ENCODE measurements around the gene GDF15. TPM values are rescaled to one million over a fixed set of nuclear protein-coding genes. Genes with fewer than 3 reads are reported as not detected.
"Not testable (repeated sequence)": the region's sequence is repeated elsewhere in the genome, so short reads cannot be mapped to it uniquely, and the experiment has no call there.

GDF15 gene
- total RNA-seq, 2 experiments from 2014 or later, result not detected

DNA sequence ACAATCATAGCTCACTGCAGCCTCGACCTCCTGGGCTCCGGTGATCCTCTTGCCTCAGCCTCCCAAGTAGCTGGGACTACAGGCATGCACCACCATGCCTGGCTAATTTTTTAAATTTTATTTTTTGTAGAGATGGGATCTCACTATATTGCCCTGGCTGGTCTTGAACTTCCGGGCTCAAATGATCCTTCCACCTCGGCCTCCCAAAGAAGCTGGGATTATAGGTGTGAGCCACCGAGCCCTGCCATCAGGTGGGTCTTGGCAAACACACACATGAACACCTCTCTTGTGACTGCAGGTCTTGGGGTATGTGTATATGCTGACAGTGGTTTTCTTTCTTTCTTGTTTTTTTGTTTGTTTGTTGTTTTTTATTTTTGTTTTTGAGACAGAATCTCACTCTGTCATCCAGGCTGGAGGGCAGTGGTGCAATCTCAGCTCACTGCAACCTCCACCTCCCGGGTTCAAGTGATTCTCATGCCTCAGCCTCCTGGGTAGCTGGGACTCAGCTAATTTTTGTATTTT, 37.1 kb upstream of the GDF15 start:
- intact Hi-C loops (cut with micrococcal nuclease); H3K27me3 Mint-ChIP-seq; POLR2A ChIA-PET; H3K4me1 Mint-ChIP-seq (ENCODE audit: low read depth); H3K27ac Mint-ChIP-seq; H3K9me3 Mint-ChIP-seq; H3K4me3 Mint-ChIP-seq; DNase-seq: not testable (repeated sequence)
- H3K36me3 Mint-ChIP-seq, result peaks cover 15% of the 10 kb centered on the region
- CTCF ChIA-PET, result interaction anchor here (0.6 to 1.7 kb wide), 6 partner anchors 9 to 65 kb away, joined by 3 to 9 read pairs (median 4); no protein-coding TSS in a partner anchor

DNA sequence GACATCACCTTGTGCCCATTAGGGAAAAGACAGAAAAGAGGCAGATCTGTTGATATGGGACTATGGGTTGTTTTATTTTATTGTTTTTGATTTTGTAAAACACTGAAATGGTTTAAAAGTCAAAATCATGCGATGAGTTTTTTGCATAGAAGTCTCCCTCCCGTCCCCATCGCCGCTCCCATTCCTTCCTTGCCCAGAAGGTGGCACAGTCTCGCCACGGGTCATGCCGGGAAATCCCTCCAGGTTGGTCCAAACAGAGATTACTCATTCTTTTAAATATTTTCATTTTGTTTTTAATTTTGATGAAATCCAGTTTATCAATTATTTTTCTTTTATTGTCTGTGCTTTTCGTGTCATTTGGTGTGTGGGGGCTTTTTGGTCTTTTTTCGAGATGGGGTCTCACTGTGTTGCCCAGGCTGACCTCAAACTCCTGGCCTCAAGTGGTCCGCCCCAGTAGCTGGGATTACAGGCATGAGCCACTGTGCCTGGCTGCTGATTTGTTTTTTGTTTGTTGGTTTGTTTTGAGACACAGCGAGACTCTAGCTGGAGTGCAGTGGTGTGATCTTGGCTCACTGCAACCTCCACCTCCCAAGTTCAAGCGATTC, 36.3 kb upstream of the GDF15 start:
- CTCF ChIA-PET, result interaction anchor here (0.6 to 1.7 kb wide), 10 partner anchors 10 to 125 kb away, joined by 3 to 9 read pairs (median 4); partner anchors contain the start of gene PGPEP1
- intact Hi-C loops (cut with micrococcal nuclease), result no loop called here
- Mint-ChIP-seq H3K27me3 (no peaks in the 10 kb centered on the region), H3K36me3 (peaks cover 15% of the 10 kb centered on the region), H3K4me3 (no peak overlapping the region), H3K4me1 (ENCODE audit: low read depth) (no peaks in the 10 kb centered on the region), H3K9me3 (no peaks in the 10 kb centered on the region), H3K27ac (no peak overlapping the region)
- POLR2A ChIA-PET, result no interaction called here
- DNase-seq, result peak; percentile 64

DNA sequence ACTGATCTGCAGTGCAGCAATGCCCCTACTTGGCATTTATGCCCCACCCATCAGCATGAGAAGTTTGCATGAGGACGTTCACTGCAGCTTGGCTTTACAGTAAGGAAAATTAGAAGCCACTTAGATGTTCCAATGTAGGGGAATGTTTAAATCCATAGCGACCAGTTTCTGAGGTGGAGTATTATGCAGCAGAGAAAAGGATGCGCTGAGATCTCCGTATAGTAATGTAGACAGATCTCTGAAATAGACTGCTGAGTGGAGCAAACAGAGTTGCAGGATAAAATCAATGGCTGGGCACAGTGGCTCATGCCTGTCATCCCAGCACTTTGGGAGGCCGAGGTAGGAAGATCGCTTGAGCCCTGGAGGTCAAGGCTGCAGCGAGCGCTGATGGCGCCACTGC, 35.5 kb upstream of the GDF15 start:
- Mint-ChIP-seq H3K27ac (no peak overlapping the region), H3K27me3 (no peaks in the 10 kb centered on the region), H3K9me3 (no peaks in the 10 kb centered on the region), H3K36me3 (peaks cover 16% of the 10 kb centered on the region), H3K4me3 (no peak overlapping the region), H3K4me1 (ENCODE audit: low read depth) (no peaks in the 10 kb centered on the region)
- intact Hi-C loops (cut with micrococcal nuclease), result no loop called here
- ChIA-PET CTCF (interaction anchor here (0.9 to 1.6 kb wide), 4 partner anchors 11 to 60 kb away, joined by 3 to 6 read pairs (median 5); partner anchors contain the start of gene PGPEP1), POLR2A (no interaction called here)
- no peak for DNase-seq

DNA sequence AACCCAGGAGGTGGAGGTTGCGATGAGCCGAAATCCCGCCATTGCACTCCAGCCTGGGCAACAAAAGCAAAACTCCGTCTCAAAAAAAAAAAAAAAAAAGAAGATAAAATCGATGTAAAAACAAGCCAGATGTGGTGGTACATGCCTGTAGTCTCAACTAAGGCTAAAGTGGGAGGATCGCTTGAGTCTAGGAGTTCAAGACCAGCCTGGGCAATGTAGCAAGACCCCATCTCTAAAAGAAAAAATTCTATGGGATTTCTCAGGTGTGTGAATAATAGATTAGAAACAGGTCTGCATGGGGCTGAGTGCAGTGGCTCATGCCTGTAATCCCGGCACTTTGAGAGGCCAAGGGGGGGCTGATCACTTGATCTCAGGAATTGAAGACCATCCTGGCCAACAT, 34.4 kb upstream of the GDF15 start:
- H3K36me3 Mint-ChIP-seq, result peaks cover 18% of the 10 kb centered on the region
- intact Hi-C loops (cut with micrococcal nuclease), result no loop called here
- CTCF ChIA-PET, result no interaction called here

DNA sequence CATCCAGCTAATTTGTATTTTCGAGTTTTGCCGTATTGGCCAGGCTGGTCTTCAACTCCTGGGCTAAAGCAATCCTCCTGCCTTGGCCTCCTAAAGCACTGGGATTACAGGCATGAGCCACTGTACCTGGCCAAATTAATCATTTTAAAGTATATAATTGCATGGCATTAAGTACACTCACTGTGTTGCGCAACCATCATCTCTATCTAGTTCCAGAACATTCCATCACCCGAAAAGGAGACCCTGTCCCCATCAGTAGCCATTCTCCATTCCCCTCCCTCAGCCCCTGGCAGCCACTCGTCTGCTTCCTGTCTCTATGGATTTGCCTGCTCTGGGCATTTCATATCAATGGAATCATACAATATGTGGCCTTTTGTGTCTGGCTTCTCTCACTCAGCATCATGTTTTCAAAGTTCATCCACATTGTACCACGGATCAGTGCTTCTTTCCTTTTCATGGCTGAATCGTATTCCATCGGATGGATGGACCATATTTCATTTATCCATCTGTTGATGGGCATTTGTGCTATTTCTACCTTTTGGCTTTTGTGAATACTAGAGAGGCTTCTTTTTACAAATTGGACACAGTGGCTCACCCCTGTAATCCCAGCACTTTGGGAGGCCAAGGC, 32.5 kb upstream of the GDF15 start:
- no peak for DNase-seq
- Mint-ChIP-seq H3K4me1 (ENCODE audit: low read depth) (no peaks in the 10 kb centered on the region), H3K36me3 (peaks cover 29% of the 10 kb centered on the region), H3K9me3 (no peaks in the 10 kb centered on the region), H3K4me3 (no peak overlapping the region), H3K27ac (no peak overlapping the region), H3K27me3 (no peaks in the 10 kb centered on the region)
- intact Hi-C loops (cut with micrococcal nuclease), result no loop called here
- ChIA-PET POLR2A (no interaction called here), CTCF (interaction anchor here (1.5 kb wide), 1 partner anchor 24 kb away, joined by 4 read pairs; no protein-coding TSS in a partner anchor)

More for the DNA sequence above, 34.4 kb upstream of the GDF15 start:
- Mint-ChIP-seq H3K27ac (no peak overlapping the region), H3K4me3 (no peak overlapping the region), H3K4me1 (ENCODE audit: low read depth) (no peaks in the 10 kb centered on the region), H3K27me3 (no peaks in the 10 kb centered on the region), H3K9me3 (no peaks in the 10 kb centered on the region)
- POLR2A ChIA-PET, result no interaction called here
- DNase-seq, result no peak

DNA sequence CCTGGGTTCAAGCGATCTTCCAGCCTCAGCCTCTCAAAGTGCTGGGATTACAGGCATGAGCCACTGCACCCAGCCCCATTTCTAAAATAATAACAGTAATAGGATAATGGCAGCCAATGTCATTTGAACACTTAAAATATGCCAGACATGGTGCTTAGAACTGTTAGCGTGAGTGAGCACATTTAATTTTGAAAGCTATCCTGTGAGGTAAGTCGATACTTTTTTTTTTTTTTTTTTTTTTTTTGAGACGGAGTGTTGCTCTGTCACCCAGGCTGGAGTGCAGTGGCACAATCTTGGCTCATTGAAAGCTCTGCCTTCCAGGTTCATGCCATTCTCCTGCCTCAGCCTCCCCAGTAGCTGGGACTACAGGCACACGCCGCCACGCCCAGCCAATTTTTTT, 31.2 kb upstream of the GDF15 start:
- H3K27ac Mint-ChIP-seq; DNase-seq; intact Hi-C loops (cut with micrococcal nuclease); POLR2A ChIA-PET; H3K27me3 Mint-ChIP-seq; H3K9me3 Mint-ChIP-seq; H3K4me1 Mint-ChIP-seq (ENCODE audit: low read depth); H3K4me3 Mint-ChIP-seq: not testable (repeated sequence)
- H3K36me3 Mint-ChIP-seq, result peaks cover 31% of the 10 kb centered on the region
- CTCF ChIA-PET, result interaction anchor here (1.2 kb wide), 1 partner anchor 33 kb away, joined by 4 read pairs; no protein-coding TSS in a partner anchor

DNA sequence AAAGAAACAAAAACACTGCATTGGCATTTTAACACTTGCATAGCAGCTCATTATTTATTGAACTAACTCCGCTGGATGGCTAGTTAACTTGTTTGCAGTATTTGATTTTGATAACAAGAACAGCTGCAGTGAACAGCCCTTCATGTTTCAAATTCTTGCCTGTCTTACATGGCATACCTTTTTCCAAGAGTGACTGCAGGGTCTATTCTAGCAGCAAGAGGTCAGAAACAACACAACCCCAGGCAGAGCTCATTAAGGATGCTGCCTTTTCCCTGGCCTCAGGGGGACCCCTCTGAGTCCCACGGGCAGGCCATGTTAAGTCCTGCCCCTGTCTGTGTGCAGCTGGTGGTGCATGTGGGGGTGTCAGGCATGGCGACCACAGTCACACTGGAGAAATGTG, 28.9 kb upstream of the GDF15 start:
- ChIA-PET POLR2A (no interaction called here), CTCF (interaction anchor here (0.8 kb wide), 1 partner anchor 28 kb away, joined by 3 read pairs; no protein-coding TSS in a partner anchor)
- no peaks in the 10 kb centered on the region for H3K9me3 Mint-ChIP-seq
- no peak overlapping the region for H3K27ac Mint-ChIP-seq
- H3K4me1 Mint-ChIP-seq (ENCODE audit: low read depth), result no peaks in the 10 kb centered on the region
- DNase-seq, result no peak
- intact Hi-C loops (cut with micrococcal nuclease), result no loop called here
- H3K36me3 Mint-ChIP-seq, result peaks cover 35% of the 10 kb centered on the region
- H3K4me3 Mint-ChIP-seq, result no peak overlapping the region
- H3K27me3 Mint-ChIP-seq, result no peaks in the 10 kb centered on the region

DNA sequence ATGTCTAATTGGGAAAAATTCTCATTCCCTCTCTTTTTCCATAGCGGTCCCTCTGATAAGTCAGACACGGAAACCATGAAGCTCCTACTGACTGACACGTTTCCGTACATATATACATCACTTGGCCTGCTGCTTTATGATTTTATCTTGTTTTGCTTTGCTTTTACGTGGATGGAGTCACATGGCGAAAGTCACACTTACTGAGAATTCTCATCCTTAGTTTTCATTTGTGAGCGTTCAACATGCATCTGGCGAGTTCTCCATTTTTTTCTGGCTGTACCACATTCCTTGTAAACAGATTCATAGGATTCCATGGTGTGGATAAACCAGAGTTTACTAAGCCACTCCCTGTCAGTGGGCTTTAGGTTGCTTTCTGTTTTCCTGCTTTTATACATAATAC, 24.3 kb upstream of the GDF15 start:
- Mint-ChIP-seq H3K9me3 (no peaks in the 10 kb centered on the region), H3K4me1 (ENCODE audit: low read depth) (peaks cover 2% of the 10 kb centered on the region), H3K36me3 (peaks cover 48% of the 10 kb centered on the region), H3K4me3 (no peak overlapping the region), H3K27me3 (no peaks in the 10 kb centered on the region), H3K27ac (no peak overlapping the region)
- POLR2A ChIA-PET, result no interaction called here
- DNase-seq, result no peak
- CTCF ChIA-PET, result interaction anchor here (1.6 kb wide), 1 partner anchor 24 kb away, joined by 3 read pairs; the partner anchor contains the start of gene GDF15
- intact Hi-C loops (cut with micrococcal nuclease), result no loop called here

DNA sequence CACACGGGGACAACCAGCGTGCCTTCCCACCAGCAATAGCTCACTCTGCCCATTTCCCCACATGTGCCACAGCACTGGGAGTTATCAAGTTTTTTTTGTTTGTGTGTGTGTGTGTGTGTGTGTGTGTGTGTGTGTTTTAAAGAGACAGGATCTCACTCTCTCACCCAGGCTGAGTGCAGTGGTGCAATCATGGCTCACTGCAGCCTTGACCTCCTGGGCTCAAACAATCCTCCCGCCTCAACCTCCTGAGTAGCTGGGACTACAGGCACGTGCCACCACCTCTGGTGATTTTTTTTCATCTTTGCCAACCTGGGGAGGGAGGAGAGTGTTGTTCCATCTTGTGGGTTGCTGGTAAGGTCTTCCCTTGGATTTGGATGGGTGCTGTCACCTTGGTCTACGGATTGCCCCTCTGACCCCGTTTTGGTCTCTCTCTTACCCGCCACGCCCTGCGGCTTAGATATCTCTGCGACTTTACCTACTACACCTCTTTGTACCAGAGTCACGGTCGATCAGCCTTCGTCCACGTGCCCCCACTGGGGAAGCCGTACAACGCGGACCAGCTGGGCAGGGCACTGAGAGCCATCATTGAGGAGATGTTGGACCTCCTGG, 22.9 kb upstream of the GDF15 start:
- CTCF ChIA-PET, result interaction anchor here (0.8 kb wide), 1 partner anchor 48 kb away, joined by 3 read pairs; no protein-coding TSS in a partner anchor
- intact Hi-C loops (cut with micrococcal nuclease), result no loop called here
- DNase-seq, result no peak
- POLR2A ChIA-PET, result interaction anchor here (0.6 kb wide), 1 partner anchor 9 kb away, joined by 3 read pairs; no protein-coding TSS in a partner anchor
- no peak overlapping the region for H3K27ac Mint-ChIP-seq
- H3K9me3 Mint-ChIP-seq, result no peaks in the 10 kb centered on the region
- no peak overlapping the region for H3K4me3 Mint-ChIP-seq
- peaks cover 38% of the 10 kb centered on the region for H3K36me3 Mint-ChIP-seq
- H3K27me3 Mint-ChIP-seq, result no peaks in the 10 kb centered on the region
- peaks cover 2% of the 10 kb centered on the region for H3K4me1 Mint-ChIP-seq (ENCODE audit: low read depth)

DNA sequence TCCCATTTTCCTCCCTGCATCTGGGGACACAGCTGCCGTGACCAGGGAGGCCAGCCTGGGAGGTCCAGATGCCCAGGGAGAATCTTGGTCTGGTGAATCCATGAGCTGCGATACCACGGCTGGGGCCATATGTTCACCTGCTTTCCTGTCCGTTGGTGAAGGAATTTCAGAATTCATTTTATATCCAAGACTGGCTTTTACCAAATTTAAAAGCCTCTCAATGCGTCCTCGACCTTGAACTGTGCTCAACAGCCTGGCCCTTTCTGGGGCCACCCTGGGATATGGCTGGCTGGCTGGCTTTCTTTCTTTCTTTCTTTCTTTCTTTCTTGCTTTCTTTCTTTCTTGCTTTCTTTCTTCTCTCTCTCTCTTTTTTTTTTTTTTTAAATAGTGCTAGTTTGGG, 22.2 kb upstream of the GDF15 start:
- intact Hi-C loops (cut with micrococcal nuclease), result no loop called here
- ChIA-PET POLR2A (no interaction called here), CTCF (no interaction called here)
- Mint-ChIP-seq H3K9me3 (no peaks in the 10 kb centered on the region), H3K4me1 (ENCODE audit: low read depth) (peaks cover 2% of the 10 kb centered on the region), H3K27me3 (no peaks in the 10 kb centered on the region), H3K4me3 (no peak overlapping the region), H3K36me3 (peaks cover 35% of the 10 kb centered on the region), H3K27ac (no peak overlapping the region)
- DNase-seq, result no peak

DNA sequence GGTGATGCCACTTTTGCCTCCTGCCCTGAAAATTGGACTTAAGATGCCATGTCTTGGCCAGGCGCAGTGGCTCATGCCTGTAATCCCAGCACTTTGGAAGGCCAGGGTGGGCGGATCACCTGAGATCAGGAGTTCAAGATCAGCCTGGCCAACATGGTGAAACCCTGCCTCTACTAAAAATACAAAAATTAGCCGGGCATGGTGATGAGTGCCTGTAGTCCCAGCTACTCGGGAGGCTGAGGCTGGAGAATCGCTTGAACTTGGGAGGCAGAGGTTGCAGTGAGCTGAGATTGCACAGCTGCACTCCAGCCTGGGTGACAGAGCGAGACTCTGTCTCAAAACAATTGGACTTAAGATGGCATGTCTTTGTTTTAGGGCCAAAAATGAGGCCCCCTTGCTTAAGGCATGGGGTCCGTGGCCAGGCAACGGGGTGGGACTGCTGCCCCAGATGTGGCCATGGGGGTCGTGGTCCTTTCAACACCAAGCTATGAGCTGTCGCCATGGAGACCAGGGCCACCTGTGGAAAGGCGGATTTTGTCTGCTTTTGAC, 21.6 kb upstream of the GDF15 start:
- intact Hi-C loops (cut with micrococcal nuclease); DNase-seq; H3K4me3 Mint-ChIP-seq; H3K9me3 Mint-ChIP-seq; H3K4me1 Mint-ChIP-seq (ENCODE audit: low read depth); POLR2A ChIA-PET; H3K27me3 Mint-ChIP-seq; H3K27ac Mint-ChIP-seq: not testable (repeated sequence)
- H3K36me3 Mint-ChIP-seq, result peaks cover 33% of the 10 kb centered on the region
- CTCF ChIA-PET, result interaction anchor here (1.2 kb wide), 1 partner anchor 24 kb away, joined by 3 read pairs; no protein-coding TSS in a partner anchor
